SK-N-SH (cell line): ENCODE measurements around the gene VPS13A. TPM values are rescaled to one million over a fixed set of nuclear protein-coding genes. Genes with fewer than 3 reads are reported as not detected.
A peak's percentile ranks its signal among the peaks of the same experiment; 100 is the strongest.

Source experiments
- CTCF ChIA-PET: fragments of 300-600, 350-600 bp; formaldehyde crosslinking; extraction: SDS; loops from one replicate; lab custom pipeline; 2021; lab: Yijun Ruan, JAX
- POLR2A ChIA-PET: fragments of 350-600 bp; sonication (Branson Sonifier 250); formaldehyde crosslinking; extraction: SDS; loops from one replicate; lab custom pipeline; 2020; ENCODE audit warnings: antibody characterized with exemption, inconsistent platforms; lab: Yijun Ruan, JAX
- DNase-seq: peaks from one replicate; pipeline ENCODE4 v3.0.0; 2012
- H2AFZ ChIP-seq: fragments of 200-600 bp; sonication (generic); 2 replicates; pipeline ENCODE4 v1.8.1; 2016; ENCODE audit warnings: antibody characterized with exemption, mild to moderate bottlenecking, low read depth
- H3F3A ChIP-seq: fragments of 200-600 bp; sonication (generic); replicated peaks from 2 replicates; pipeline ENCODE3; 2016; ENCODE audit warnings: antibody characterized with exemption, mild to moderate bottlenecking; ENCODE audit not compliant: insufficient read depth
- H3K27ac ChIP-seq, 2 experiments: fragments of 200-500 bp in 1 of 2; fragments of 200-600 bp in 1 of 2; sonication (Bioruptor generic) in 1 of 2; sonication (generic), shearing (Covaris generic) in 1 of 2; 2 replicates each; pipeline versions ENCODE4 v1.5.1 to v1.6.1; 2014 to 2016; ENCODE audit warnings: low read depth in 2 of 2, inconsistent platforms in 1 of 2, low read length in 1 of 2, mild to moderate bottlenecking in 1 of 2, mixed read lengths in 1 of 2
- H3K27me3 ChIP-seq: fragments of 200-600 bp; sonication (generic), shearing (Covaris generic); 2 replicates; pipeline ENCODE4 v1.6.1; 2016; ENCODE audit warnings: mixed run types; ENCODE audit not compliant: insufficient read depth
- H3K36me3 ChIP-seq, 2 experiments: fragments of 200-500 bp in 1 of 2; fragments of 200-600 bp in 1 of 2; sonication (Bioruptor generic) in 1 of 2; sonication (generic) in 1 of 2; replicated peaks in 1 of 2; 2 replicates each; pipeline versions ENCODE3 to v1.5.1; 2014 to 2016; ENCODE audit warnings: low read length in 1 of 2, mild to moderate bottlenecking in 1 of 2; ENCODE audit not compliant: insufficient read depth in 2 of 2, control insufficient read depth in 1 of 2
- H3K4me1 ChIP-seq, 2 experiments: fragments of 200-500 bp in 1 of 2; fragments of 200-600 bp in 1 of 2; sonication (Bioruptor generic) in 1 of 2; sonication (generic), shearing (Covaris generic) in 1 of 2; 2 replicates each; pipeline versions ENCODE4 v1.5.1 to v1.6.1; 2014 to 2016; ENCODE audit warnings: low read depth in 1 of 2, low read length in 1 of 2, mixed run types in 1 of 2; ENCODE audit not compliant: insufficient read depth in 2 of 2, control insufficient read depth in 1 of 2
- H3K4me2 ChIP-seq: fragments of 200-600 bp; sonication (generic), shearing (Covaris generic); 2 replicates; pipeline ENCODE4 v1.6.1; 2017; ENCODE audit warnings: mixed run types
- H3K4me3 ChIP-seq, 2 experiments: fragments of 200-500 bp in 1 of 2; fragments of 200-600 bp in 1 of 2; sonication (Bioruptor generic) in 1 of 2; sonication (generic), shearing (Covaris generic) in 1 of 2; 2 replicates each; pipeline versions ENCODE4 v1.5.1 to v1.8.1; 2014 to 2016; ENCODE audit warnings: low read depth in 2 of 2, inconsistent platforms in 1 of 2, low read length in 1 of 2, mild to moderate bottlenecking in 1 of 2, mixed read lengths in 1 of 2, moderate library complexity in 1 of 2
- H3K79me2 ChIP-seq: fragments of 200-600 bp; sonication (generic); 2 replicates; pipeline ENCODE4 v1.8.1; 2017; ENCODE audit warnings: mild to moderate bottlenecking; ENCODE audit not compliant: insufficient read depth
- H3K9ac ChIP-seq: fragments of 200-600 bp; sonication (generic); 2 replicates; pipeline ENCODE4 v1.6.1; 2017; ENCODE audit warnings: mixed run types
- H3K9me2 ChIP-seq: fragments of 200-600 bp; sonication (generic); 2 replicates; pipeline ENCODE4 v1.6.1; 2017; ENCODE audit warnings: mixed run types
- H3K9me3 ChIP-seq: fragments of 200-600 bp; sonication (generic); 2 replicates; pipeline ENCODE4 v1.6.1; 2017; ENCODE audit warnings: mixed run types, mild to moderate bottlenecking, moderate library complexity
- H4K20me1 ChIP-seq: fragments of 200-600 bp; sonication (generic); 2 replicates; pipeline ENCODE4 v1.6.1; 2017; ENCODE audit warnings: mild to moderate bottlenecking, mixed run types; ENCODE audit not compliant: insufficient read depth
- CHD2 ChIP-seq: fragments of 150-350 bp; IDR thresholded peaks from 2 replicates; pipeline ENCODE4 v1.6.1; 2018; ENCODE audit warnings: low read length; ENCODE audit not compliant: partially characterized antibody
- ELF1 ChIP-seq: IDR thresholded peaks from 2 replicates; pipeline ENCODE4 v1.4.0; 2012
- FOSL2 ChIP-seq: IDR thresholded peaks from 2 replicates; pipeline ENCODE4 v1.4.0; 2012; ENCODE audit warnings: low read depth, mild to moderate bottlenecking, moderate library complexity, borderline replicate concordance
- FOXM1 ChIP-seq: IDR thresholded peaks from 2 replicates; pipeline ENCODE4 v1.4.0; 2012; ENCODE audit warnings: low read depth, mild to moderate bottlenecking
- GABPA ChIP-seq: IDR thresholded peaks from 2 replicates; pipeline ENCODE4 v1.4.0; 2012; ENCODE audit warnings: low read depth, mild to moderate bottlenecking
- GATA2 ChIP-seq: sonication (generic); formaldehyde crosslinking; IDR thresholded peaks from 2 replicates; pipeline ENCODE4 v1.5.0; 2020; ENCODE audit warnings: mild to moderate bottlenecking, missing genetic modification reagents
- JUND ChIP-seq: IDR thresholded peaks from 2 replicates; pipeline ENCODE4 v1.4.0; 2012
- MXI1 ChIP-seq: IDR thresholded peaks from 2 replicates; pipeline ENCODE4 v1.6.1; 2012; ENCODE audit warnings: mild to moderate bottlenecking, low read depth, low read length, improper control_type of control experiment
- POLR2AphosphoS5 ChIP-seq: IDR thresholded peaks from 2 replicates; pipeline ENCODE4 v1.6.1; 2012; ENCODE audit warnings: low read depth, low read length
- RCOR1 ChIP-seq: fragments of 150-350 bp; IDR thresholded peaks from 2 replicates; pipeline ENCODE4 v1.6.1; 2017; ENCODE audit warnings: antibody characterized with exemption, low read length
- RFX5 ChIP-seq: IDR thresholded peaks from 2 replicates; pipeline ENCODE4 v1.6.1; 2012; ENCODE audit warnings: mild to moderate bottlenecking, improper control_type of control experiment, low read length
- RXRA ChIP-seq: IDR thresholded peaks from 2 replicates; pipeline ENCODE4 v1.4.0; 2012; ENCODE audit warnings: low read depth, mild to moderate bottlenecking, borderline replicate concordance
- SIN3A ChIP-seq: IDR thresholded peaks from 2 replicates; pipeline ENCODE4 v1.6.1; 2012; ENCODE audit warnings: low read depth, mild to moderate bottlenecking, low read length, moderate library complexity, borderline replicate concordance
- TEAD4 ChIP-seq: IDR thresholded peaks from 2 replicates; pipeline ENCODE4 v1.4.0; 2012; ENCODE audit warnings: mild to moderate bottlenecking, borderline replicate concordance; ENCODE audit not compliant: insufficient read depth
- YY1 ChIP-seq: IDR thresholded peaks from 2 replicates; pipeline ENCODE4 v1.4.0; 2012; ENCODE audit warnings: low read depth, mild to moderate bottlenecking
- WGBS: methylation state at CpG from one replicate; pipeline ENCODE4 v1.1.6; 2017; ENCODE audit warnings: low lambda C conversion rate; 5-methylcytosine and 5-hydroxymethylcytosine counted together
- polyA plus RNA-seq, 3 experiments: library from polyadenylated mRNA; depleted of rRNA; stranded (reverse); fragments of >200 nt; gene quantifications; 2 replicates each; pipeline ENCODE4 v1.2.3, GENCODE V29; 2012
- TF ChIP-seq, protein P1 (sequence below): IDR thresholded peaks from 2 replicates; pipeline ENCODE4 v1.4.0; 2012; ENCODE audit warnings: low read depth, borderline replicate concordance
- TF ChIP-seq, protein P2 (sequence below): IDR thresholded peaks from 2 replicates; pipeline ENCODE4 v1.4.0; 2012; ENCODE audit warnings: low read depth
- TF ChIP-seq, protein P3 (sequence below): fragments of 200-600 bp; sonication (generic); IDR thresholded peaks from 2 replicates; pipeline ENCODE4 v1.6.1; 2017; ENCODE audit warnings: antibody characterized with exemption, mild to moderate bottlenecking, moderate library complexity
- TF ChIP-seq, protein P4 (sequence below): IDR thresholded peaks from 2 replicates; pipeline ENCODE4; 2012

VPS13A gene
- polyA plus RNA-seq, 1 of the 3 experiments (the other 2 are of a cell fraction), result 6.0 TPM

DNA sequence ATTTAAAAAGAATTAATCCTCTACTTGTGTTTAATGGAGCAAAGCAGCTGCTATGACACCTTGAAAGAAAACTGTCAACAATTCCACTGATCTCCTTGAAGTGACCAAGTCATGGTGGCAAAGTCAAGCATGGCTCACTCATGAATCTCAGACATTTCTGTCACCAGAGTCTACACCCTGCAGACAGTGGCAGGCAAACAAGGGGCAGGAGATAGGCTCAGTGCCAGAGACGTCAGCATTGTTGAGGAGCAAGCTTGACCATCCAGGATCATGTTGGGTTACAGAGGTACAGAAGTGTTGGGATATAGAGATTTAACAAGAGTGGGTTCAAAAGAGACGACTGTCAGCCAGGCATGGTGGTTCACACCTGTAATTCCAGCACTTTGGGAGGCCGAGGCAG lies 16.1 kb upstream of the VPS13A start:
- no peak overlapping the region for H3K27ac ChIP-seq
- TF ChIP-seq POLR2AphosphoS5, result no peak
- TF ChIP-seq, protein P1, sequence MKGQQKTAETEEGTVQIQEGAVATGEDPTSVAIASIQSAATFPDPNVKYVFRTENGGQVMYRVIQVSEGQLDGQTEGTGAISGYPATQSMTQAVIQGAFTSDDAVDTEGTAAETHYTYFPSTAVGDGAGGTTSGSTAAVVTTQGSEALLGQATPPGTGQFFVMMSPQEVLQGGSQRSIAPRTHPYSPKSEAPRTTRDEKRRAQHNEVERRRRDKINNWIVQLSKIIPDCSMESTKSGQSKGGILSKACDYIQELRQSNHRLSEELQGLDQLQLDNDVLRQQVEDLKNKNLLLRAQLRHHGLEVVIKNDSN, result no peak
- TF ChIP-seq ELF1, result no peak
- no peak for TF ChIP-seq TEAD4
- TF ChIP-seq, protein P2, sequence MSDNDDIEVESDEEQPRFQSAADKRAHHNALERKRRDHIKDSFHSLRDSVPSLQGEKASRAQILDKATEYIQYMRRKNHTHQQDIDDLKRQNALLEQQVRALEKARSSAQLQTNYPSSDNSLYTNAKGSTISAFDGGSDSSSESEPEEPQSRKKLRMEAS, result no peak
- H2AFZ ChIP-seq, result no peak overlapping the region
- WGBS, result 72% methylated on average over 3 of the region's 3 CpGs
- no peaks in the 10 kb centered on the region for H4K20me1 ChIP-seq
- no peak for DNase-seq
- POLR2A ChIA-PET, result no interaction called here
- no peaks in the 10 kb centered on the region for H3K9me2 ChIP-seq
- H3K4me3 ChIP-seq, result no peak overlapping the region
- H3K27me3 ChIP-seq, result no peaks in the 10 kb centered on the region
- CTCF ChIA-PET, result interaction anchor here (1.4 to 2.4 kb wide), 2 partner anchors 10 to 55 kb away, joined by 5 to 10 read pairs; no protein-coding TSS in a partner anchor
- H3K4me1 ChIP-seq, result peaks cover 4 to 7% of the 10 kb centered on the region in 2 experiments; a peak in 2 of 4 replicates
- H3K9me3 ChIP-seq, result no peaks in the 10 kb centered on the region
- H3K36me3 ChIP-seq, result no peaks in the 10 kb centered on the region
- no peaks in the 10 kb centered on the region for H3K79me2 ChIP-seq
- H3K4me2 ChIP-seq, result no peak overlapping the region
- no peak overlapping the region for H3K9ac ChIP-seq
- H3F3A ChIP-seq, result no peaks in the 10 kb centered on the region

DNA sequence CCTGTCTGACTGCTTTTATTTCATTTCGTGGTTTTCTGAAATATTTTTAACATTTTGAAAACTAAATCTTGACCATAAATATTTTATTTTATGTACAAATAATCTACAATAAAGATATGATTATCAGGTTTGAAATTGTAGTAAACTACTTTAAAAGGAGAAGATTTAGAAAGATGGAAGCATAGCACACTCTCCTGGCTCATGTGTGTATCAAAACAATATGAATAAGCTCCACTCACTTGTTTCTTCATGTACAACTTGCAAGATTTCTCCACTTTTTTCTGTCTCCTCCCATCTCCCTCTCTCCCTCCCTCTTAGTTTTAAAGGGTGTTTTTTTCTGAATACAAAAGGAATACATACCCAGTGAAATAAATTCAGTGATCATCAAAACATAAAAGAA lies 15.4 kb upstream of the VPS13A start:
- WGBS, result 42% methylated on average over 1 of the region's 1 CpG
- Histone ChIP-seq H3K36me3 (no peaks in the 10 kb centered on the region), H3K27me3 (no peaks in the 10 kb centered on the region), H3K4me1 (peaks cover 3% of the 10 kb centered on the region in 2 experiments; a peak in 2 of 4 replicates), H3K9me3 (no peaks in the 10 kb centered on the region), H4K20me1 (no peaks in the 10 kb centered on the region), H3K79me2 (no peaks in the 10 kb centered on the region), H2AFZ (no peak overlapping the region), H3K9me2 (no peaks in the 10 kb centered on the region), H3K9ac (no peak overlapping the region), H3K4me3 (no peak overlapping the region), H3F3A (no peaks in the 10 kb centered on the region)
- no peak for DNase-seq
- POLR2A ChIA-PET, result no interaction called here
- TF ChIP-seq FOSL2, result no peak
- TF ChIP-seq, protein P3, sequence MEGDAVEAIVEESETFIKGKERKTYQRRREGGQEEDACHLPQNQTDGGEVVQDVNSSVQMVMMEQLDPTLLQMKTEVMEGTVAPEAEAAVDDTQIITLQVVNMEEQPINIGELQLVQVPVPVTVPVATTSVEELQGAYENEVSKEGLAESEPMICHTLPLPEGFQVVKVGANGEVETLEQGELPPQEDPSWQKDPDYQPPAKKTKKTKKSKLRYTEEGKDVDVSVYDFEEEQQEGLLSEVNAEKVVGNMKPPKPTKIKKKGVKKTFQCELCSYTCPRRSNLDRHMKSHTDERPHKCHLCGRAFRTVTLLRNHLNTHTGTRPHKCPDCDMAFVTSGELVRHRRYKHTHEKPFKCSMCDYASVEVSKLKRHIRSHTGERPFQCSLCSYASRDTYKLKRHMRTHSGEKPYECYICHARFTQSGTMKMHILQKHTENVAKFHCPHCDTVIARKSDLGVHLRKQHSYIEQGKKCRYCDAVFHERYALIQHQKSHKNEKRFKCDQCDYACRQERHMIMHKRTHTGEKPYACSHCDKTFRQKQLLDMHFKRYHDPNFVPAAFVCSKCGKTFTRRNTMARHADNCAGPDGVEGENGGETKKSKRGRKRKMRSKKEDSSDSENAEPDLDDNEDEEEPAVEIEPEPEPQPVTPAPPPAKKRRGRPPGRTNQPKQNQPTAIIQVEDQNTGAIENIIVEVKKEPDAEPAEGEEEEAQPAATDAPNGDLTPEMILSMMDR, result 0 out of 2 replicates have a peak, but pooled peaks have one; percentile 16
- TF ChIP-seq, all 33 proteins: peak for 1
- CTCF ChIA-PET, result interaction anchor here (2.4 kb wide), 1 partner anchor 11 kb away, joined by 10 read pairs; no protein-coding TSS in a partner anchor
- Histone ChIP-seq H3K4me2 (no peak overlapping the region), H3K27ac (no peak overlapping the region)

DNA sequence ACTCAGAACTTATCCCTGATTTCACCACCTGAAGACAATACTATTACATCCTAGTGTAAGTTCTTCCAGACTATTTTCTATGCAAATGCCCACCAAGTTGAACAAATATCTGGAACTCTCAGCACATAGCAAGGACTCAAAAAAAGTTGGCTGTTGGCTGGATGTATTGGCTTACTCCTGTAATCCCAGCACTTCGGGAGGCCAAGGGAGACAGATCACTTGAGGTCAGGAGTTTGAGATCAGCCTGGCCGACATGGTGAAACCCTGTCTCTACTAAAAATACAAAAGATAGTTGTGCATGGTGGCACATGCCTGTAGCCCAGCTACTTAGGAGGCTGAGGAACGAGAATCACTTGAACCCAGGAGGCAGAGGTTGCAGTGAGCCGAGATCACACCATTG lies 15.0 kb upstream of the VPS13A start:
- H3K9ac ChIP-seq, result no peak overlapping the region
- no peak overlapping the region for H3K4me2 ChIP-seq
- no peaks in the 10 kb centered on the region; a peak in 1 of 4 replicates for H3K4me1 ChIP-seq
- no peak for DNase-seq
- H2AFZ ChIP-seq, result no peak overlapping the region
- no peak overlapping the region for H3K4me3 ChIP-seq
- no peaks in the 10 kb centered on the region for H3K9me2 ChIP-seq
- H3K27me3 ChIP-seq, result no peaks in the 10 kb centered on the region
- WGBS, result 74% methylated on average over 4 of the region's 4 CpGs
- no peaks in the 10 kb centered on the region for H3F3A ChIP-seq
- no peak overlapping the region for H3K27ac ChIP-seq
- H3K36me3 ChIP-seq, result no peaks in the 10 kb centered on the region
- ChIA-PET POLR2A (no interaction called here), CTCF (interaction anchor here (0.7 to 2.4 kb wide), 2 partner anchors 11 to 723 kb away, joined by 3 to 10 read pairs; no protein-coding TSS in a partner anchor)
- H4K20me1 ChIP-seq, result no peaks in the 10 kb centered on the region
- H3K9me3 ChIP-seq, result no peaks in the 10 kb centered on the region
- H3K79me2 ChIP-seq, result no peaks in the 10 kb centered on the region
- TF ChIP-seq GATA2, result no peak
- TF ChIP-seq RXRA, result no peak
- TF ChIP-seq JUND, result no peak
- no peak for TF ChIP-seq MXI1
- TF ChIP-seq RFX5, result no peak
- TF ChIP-seq, protein P4, sequence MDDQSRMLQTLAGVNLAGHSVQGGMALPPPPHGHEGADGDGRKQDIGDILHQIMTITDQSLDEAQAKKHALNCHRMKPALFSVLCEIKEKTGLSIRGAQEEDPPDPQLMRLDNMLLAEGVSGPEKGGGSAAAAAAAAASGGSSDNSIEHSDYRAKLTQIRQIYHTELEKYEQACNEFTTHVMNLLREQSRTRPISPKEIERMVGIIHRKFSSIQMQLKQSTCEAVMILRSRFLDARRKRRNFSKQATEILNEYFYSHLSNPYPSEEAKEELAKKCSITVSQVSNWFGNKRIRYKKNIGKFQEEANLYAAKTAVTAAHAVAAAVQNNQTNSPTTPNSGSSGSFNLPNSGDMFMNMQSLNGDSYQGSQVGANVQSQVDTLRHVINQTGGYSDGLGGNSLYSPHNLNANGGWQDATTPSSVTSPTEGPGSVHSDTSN, result no peak
- no peak for TF ChIP-seq YY1
- TF ChIP-seq FOXM1, result no peak
- no peak for TF ChIP-seq RCOR1
- no peak for TF ChIP-seq TEAD4
- no peak for TF ChIP-seq GABPA
- no peak for TF ChIP-seq SIN3A
- TF ChIP-seq, protein P1, result no peak
- no peak for TF ChIP-seq CHD2
- no peak for TF ChIP-seq POLR2AphosphoS5
